ENCODE data around the gene INSL3.

- TF ChIP-seq CTCF (IDR thresholded peaks at IDR 0.05) (peak; percentile 83), POLR2AphosphoS5 (IDR thresholded peaks at IDR 0.05; ENCODE audit: low read depth, low read length) (no peak), TCF7L2 (IDR thresholded peaks at IDR 0.05; ENCODE audit: low read depth, low read length) (no peak), REST (IDR thresholded peaks at IDR 0.05; ENCODE audit: insufficient read depth in 1 of 2, low read depth in 2 of 2, low read length in 1 of 2) (no peak)
Measured at GRCh38 chr19:17775245-17775927, 45.9 kb downstream of the INSL3 start.
